Measurements from ENCODE around the gene DGCR6L. TPM values are rescaled to one million over a fixed set of nuclear protein-coding genes. Genes with fewer than 3 reads are reported as not detected.
"Not testable (repeated sequence)": the region's sequence is repeated elsewhere in the genome, so short reads cannot be mapped to it uniquely, and the experiment has no call there.

The DGCR6L gene
- total RNA-seq, 1 donor from 2014 or later = 24.1 TPM

- DNase-seq; H3K27me3 Mint-ChIP-seq (ENCODE audit: unreplicated experiment); H3K27ac Mint-ChIP-seq (ENCODE audit: unreplicated experiment); H3K36me3 Mint-ChIP-seq (ENCODE audit: unreplicated experiment); H3K4me1 Mint-ChIP-seq (ENCODE audit: low read depth, unreplicated experiment); H3K4me3 Mint-ChIP-seq (ENCODE audit: unreplicated experiment); H3K9me3 Mint-ChIP-seq (ENCODE audit: unreplicated experiment): not testable (repeated sequence)
These were observed 38.1 kb upstream of the DGCR6L start for GRCh38 chr22:20357967-20358366.

GRCh38 chr22:20356906-20357305 is 37.0 kb upstream of the DGCR6L start:
- H3K4me3 Mint-ChIP-seq (ENCODE audit: unreplicated experiment); H3K36me3 Mint-ChIP-seq (ENCODE audit: unreplicated experiment); H3K27ac Mint-ChIP-seq (ENCODE audit: unreplicated experiment); H3K9me3 Mint-ChIP-seq (ENCODE audit: unreplicated experiment); DNase-seq; H3K4me1 Mint-ChIP-seq (ENCODE audit: low read depth, unreplicated experiment); H3K27me3 Mint-ChIP-seq (ENCODE audit: unreplicated experiment): not testable (repeated sequence)

- DNase-seq; H3K27ac Mint-ChIP-seq (ENCODE audit: unreplicated experiment); H3K27me3 Mint-ChIP-seq (ENCODE audit: unreplicated experiment); H3K36me3 Mint-ChIP-seq (ENCODE audit: unreplicated experiment); H3K9me3 Mint-ChIP-seq (ENCODE audit: unreplicated experiment); H3K4me1 Mint-ChIP-seq (ENCODE audit: low read depth, unreplicated experiment); H3K4me3 Mint-ChIP-seq (ENCODE audit: unreplicated experiment): not testable (repeated sequence)
These were observed 36.2 kb upstream of the DGCR6L start for GRCh38 chr22:20355939-20356636.

- no peak for DNase-seq
- H3K4me3 Mint-ChIP-seq (ENCODE audit: unreplicated experiment) = no peak overlapping the region
- no peak for TF ChIP-seq CTCF (IDR thresholded peaks at IDR 0.05; ENCODE audit: partially characterized antibody, unreplicated experiment)
- H3K36me3 Mint-ChIP-seq (ENCODE audit: unreplicated experiment) = no peaks in the 10 kb centered on the region
- H3K9me3 Mint-ChIP-seq (ENCODE audit: unreplicated experiment) = peaks cover 8% of the 10 kb centered on the region
- H3K4me1 Mint-ChIP-seq (ENCODE audit: low read depth, unreplicated experiment) = no peaks in the 10 kb centered on the region
- H3K27ac Mint-ChIP-seq (ENCODE audit: unreplicated experiment) = no peak overlapping the region
- H3K27me3 Mint-ChIP-seq (ENCODE audit: unreplicated experiment) = peaks cover 4% of the 10 kb centered on the region
These were observed 34.5 kb upstream of the DGCR6L start for GRCh38 chr22:20354238-20354975.

- not testable (repeated sequence) for H3K27ac Mint-ChIP-seq (ENCODE audit: unreplicated experiment); H3K4me1 Mint-ChIP-seq (ENCODE audit: low read depth, unreplicated experiment); H3K36me3 Mint-ChIP-seq (ENCODE audit: unreplicated experiment); H3K4me3 Mint-ChIP-seq (ENCODE audit: unreplicated experiment); H3K27me3 Mint-ChIP-seq (ENCODE audit: unreplicated experiment); H3K9me3 Mint-ChIP-seq (ENCODE audit: unreplicated experiment); DNase-seq
These were observed 32.7 kb upstream of the DGCR6L start for GRCh38 chr22:20352536-20352935.

- not testable (repeated sequence) for DNase-seq; H3K27ac Mint-ChIP-seq (ENCODE audit: unreplicated experiment); H3K4me3 Mint-ChIP-seq (ENCODE audit: unreplicated experiment); H3K27me3 Mint-ChIP-seq (ENCODE audit: unreplicated experiment); H3K36me3 Mint-ChIP-seq (ENCODE audit: unreplicated experiment); H3K9me3 Mint-ChIP-seq (ENCODE audit: unreplicated experiment); H3K4me1 Mint-ChIP-seq (ENCODE audit: low read depth, unreplicated experiment)
These were observed 26.7 kb upstream of the DGCR6L start for GRCh38 chr22:20346553-20346952.

GRCh38 chr22:20338291-20338690 is 18.4 kb upstream of the DGCR6L start:
- not testable (repeated sequence) for H3K36me3 Mint-ChIP-seq (ENCODE audit: unreplicated experiment); H3K27ac Mint-ChIP-seq (ENCODE audit: unreplicated experiment); H3K27me3 Mint-ChIP-seq (ENCODE audit: unreplicated experiment); H3K9me3 Mint-ChIP-seq (ENCODE audit: unreplicated experiment); H3K4me1 Mint-ChIP-seq (ENCODE audit: low read depth, unreplicated experiment); DNase-seq; H3K4me3 Mint-ChIP-seq (ENCODE audit: unreplicated experiment)

GRCh38 chr22:20337807-20338206 is 17.9 kb upstream of the DGCR6L start:
- not testable (repeated sequence) for H3K36me3 Mint-ChIP-seq (ENCODE audit: unreplicated experiment); H3K4me1 Mint-ChIP-seq (ENCODE audit: low read depth, unreplicated experiment); DNase-seq; H3K9me3 Mint-ChIP-seq (ENCODE audit: unreplicated experiment); H3K27me3 Mint-ChIP-seq (ENCODE audit: unreplicated experiment); H3K4me3 Mint-ChIP-seq (ENCODE audit: unreplicated experiment); H3K27ac Mint-ChIP-seq (ENCODE audit: unreplicated experiment)

- H3K27me3 Mint-ChIP-seq (ENCODE audit: unreplicated experiment); H3K9me3 Mint-ChIP-seq (ENCODE audit: unreplicated experiment); H3K36me3 Mint-ChIP-seq (ENCODE audit: unreplicated experiment); DNase-seq; H3K27ac Mint-ChIP-seq (ENCODE audit: unreplicated experiment); H3K4me3 Mint-ChIP-seq (ENCODE audit: unreplicated experiment); H3K4me1 Mint-ChIP-seq (ENCODE audit: low read depth, unreplicated experiment): not testable (repeated sequence)
These were observed 16.7 kb upstream of the DGCR6L start for GRCh38 chr22:20336561-20336960.

- H3K36me3 Mint-ChIP-seq (ENCODE audit: unreplicated experiment); H3K4me3 Mint-ChIP-seq (ENCODE audit: unreplicated experiment); H3K27me3 Mint-ChIP-seq (ENCODE audit: unreplicated experiment); H3K27ac Mint-ChIP-seq (ENCODE audit: unreplicated experiment); DNase-seq; H3K4me1 Mint-ChIP-seq (ENCODE audit: low read depth, unreplicated experiment); H3K9me3 Mint-ChIP-seq (ENCODE audit: unreplicated experiment): not testable (repeated sequence)
These were observed 8.7 kb upstream of the DGCR6L start for GRCh38 chr22:20328569-20328930.

GRCh38 chr22:20325996-20326395 is 6.1 kb upstream of the DGCR6L start:
- not testable (repeated sequence) for DNase-seq; H3K27ac Mint-ChIP-seq (ENCODE audit: unreplicated experiment); H3K4me1 Mint-ChIP-seq (ENCODE audit: low read depth, unreplicated experiment); H3K4me3 Mint-ChIP-seq (ENCODE audit: unreplicated experiment); H3K27me3 Mint-ChIP-seq (ENCODE audit: unreplicated experiment); H3K9me3 Mint-ChIP-seq (ENCODE audit: unreplicated experiment); H3K36me3 Mint-ChIP-seq (ENCODE audit: unreplicated experiment)
